HepG2 (cell line): Measurements from ENCODE around the gene SYTL1. TPM values are rescaled to one million over a fixed set of nuclear protein-coding genes. Genes with fewer than 3 reads are reported as not detected.

Experiments
- ATF1 ChIP-seq: IDR thresholded peaks from 2 replicates; pipeline ENCODE4 v1.6.1; 2016; ENCODE audit warnings: mild to moderate bottlenecking, control low read depth
- CBX5 ChIP-seq: sonication (generic); formaldehyde crosslinking; IDR thresholded peaks from 2 replicates; pipeline ENCODE4 v1.4.0; 2020; ENCODE audit warnings: missing genetic modification reagents, borderline replicate concordance
- CCDC6 ChIP-seq: sonication (generic); formaldehyde crosslinking; IDR thresholded peaks from 2 replicates; pipeline ENCODE4 v1.8.1; 2022; ENCODE audit warnings: mild to moderate bottlenecking, missing genetic modification reagents, moderate library complexity
- ELF1 ChIP-seq: sonication (generic); formaldehyde crosslinking; IDR thresholded peaks from 2 replicates; pipeline ENCODE4 v1.4.0; 2020; ENCODE audit warnings: missing genetic modification reagents
- FOXA3 ChIP-seq: IDR thresholded peaks from 2 replicates; pipeline ENCODE4 v1.6.1; 2016; ENCODE audit warnings: missing genetic modification reagents, missing compliant biosample characterization
- KAT7 ChIP-seq: IDR thresholded peaks from 2 replicates; pipeline ENCODE4 v1.6.1; 2018; ENCODE audit warnings: borderline replicate concordance, missing compliant biosample characterization
- KDM6A ChIP-seq: IDR thresholded peaks from 2 replicates; pipeline ENCODE4 v1.6.1; 2016; ENCODE audit warnings: low read depth
- MTA3 ChIP-seq: sonication (generic); formaldehyde crosslinking; IDR thresholded peaks from 2 replicates; pipeline ENCODE4 v1.4.0; 2020; ENCODE audit warnings: missing genetic modification reagents
- NPAS2 ChIP-seq: sonication (generic); formaldehyde crosslinking; IDR thresholded peaks from 2 replicates; pipeline ENCODE4 v1.8.0; 2022; ENCODE audit warnings: mild to moderate bottlenecking, missing genetic modification reagents, borderline replicate concordance
- REXO4 ChIP-seq: sonication (generic); formaldehyde crosslinking; IDR thresholded peaks from 2 replicates; pipeline ENCODE4 v1.8.0; 2022; ENCODE audit warnings: missing genetic modification reagents, mild to moderate bottlenecking, borderline replicate concordance
- SUZ12 ChIP-seq: fragments of 150-350 bp; IDR thresholded peaks from 2 replicates; pipeline ENCODE4 v1.6.1; 2014; ENCODE audit warnings: low read depth, low read length
- TEAD3 ChIP-seq: optimal IDR thresholded peaks from 2 replicates; pipeline ENCODE3; 2016; ENCODE audit warnings: borderline replicate concordance
- TP53 ChIP-seq: sonication (generic); formaldehyde crosslinking; conservative IDR thresholded peaks from 2 replicates; pipeline ENCODE4 v1.4.0; 2020; ENCODE audit warnings: missing genetic modification reagents
- TSC22D2 ChIP-seq: sonication (generic); formaldehyde crosslinking; IDR thresholded peaks from 2 replicates; pipeline ENCODE4 v1.5.1; 2020; ENCODE audit warnings: missing genetic modification reagents, mild to moderate bottlenecking, borderline replicate concordance
- ZNF224 ChIP-seq: sonication (generic); formaldehyde crosslinking; IDR thresholded peaks from 2 replicates; pipeline ENCODE4 v1.5.0; 2020; ENCODE audit warnings: mild to moderate bottlenecking, missing genetic modification reagents
- ZNF430 ChIP-seq: sonication (generic); formaldehyde crosslinking; IDR thresholded peaks from 2 replicates; pipeline ENCODE4 v1.9.0; 2021; ENCODE audit warnings: mild to moderate bottlenecking, missing genetic modification reagents
- ZNF674 ChIP-seq: sonication (generic); formaldehyde crosslinking; IDR thresholded peaks from 2 replicates; pipeline ENCODE4 v1.5.0; 2020; ENCODE audit warnings: low read depth, mild to moderate bottlenecking, missing genetic modification reagents
- polyA plus RNA-seq, 8 experiments: library from polyadenylated mRNA; depleted of rRNA in 3 of 8; stranded (reverse) in 7 of 8; unstranded in 1 of 8; fragments of >200 nt; fragmentation: Illumina TruSeq in 4 of 8; extraction: Trizol in 4 of 8; gene quantifications; 2 replicates each; pipeline versions ENCODE4 v1.2.1 to v1.2.3, GENCODE V29; 2011 to 2016; ENCODE audit warnings: low read depth in 4 of 8, missing spikeins in 1 of 8, mixed read lengths in 1 of 8; ENCODE audit not compliant: insufficient read depth in 1 of 8
- total RNA-seq, 5 experiments: library from RNA; depleted of rRNA; stranded (reverse); fragments of >200 nt; fragmentation: Illumina TruSeq; extraction: Trizol; gene quantifications; 2 replicates each; pipeline ENCODE4 v1.2.3, GENCODE V29; 2016; ENCODE audit warnings: low read depth in 1 of 5
- TF ChIP-seq, protein P1 (sequence below): sonication (generic); formaldehyde crosslinking; IDR thresholded peaks from 2 replicates; pipeline ENCODE4 v1.4.0; 2020; ENCODE audit warnings: missing genetic modification reagents; ENCODE audit errors: not compliant biosample characterization
- TF ChIP-seq, protein P2 (sequence below): sonication (generic); formaldehyde crosslinking; IDR thresholded peaks from 2 replicates; pipeline ENCODE4 v1.4.0; 2020; ENCODE audit warnings: missing genetic modification reagents
- TF ChIP-seq, protein P3 (sequence below): sonication (generic); formaldehyde crosslinking; IDR thresholded peaks from 2 replicates; pipeline ENCODE4 v1.4.0; 2020; ENCODE audit warnings: missing genetic modification reagents

The SYTL1 gene
- total and polyA plus RNA-seq, 2 of the 13 experiments (the other 11 are each of a cell fraction or from before 2014, with no cell fraction given), result 11.1 to 17.8 TPM

DNA sequence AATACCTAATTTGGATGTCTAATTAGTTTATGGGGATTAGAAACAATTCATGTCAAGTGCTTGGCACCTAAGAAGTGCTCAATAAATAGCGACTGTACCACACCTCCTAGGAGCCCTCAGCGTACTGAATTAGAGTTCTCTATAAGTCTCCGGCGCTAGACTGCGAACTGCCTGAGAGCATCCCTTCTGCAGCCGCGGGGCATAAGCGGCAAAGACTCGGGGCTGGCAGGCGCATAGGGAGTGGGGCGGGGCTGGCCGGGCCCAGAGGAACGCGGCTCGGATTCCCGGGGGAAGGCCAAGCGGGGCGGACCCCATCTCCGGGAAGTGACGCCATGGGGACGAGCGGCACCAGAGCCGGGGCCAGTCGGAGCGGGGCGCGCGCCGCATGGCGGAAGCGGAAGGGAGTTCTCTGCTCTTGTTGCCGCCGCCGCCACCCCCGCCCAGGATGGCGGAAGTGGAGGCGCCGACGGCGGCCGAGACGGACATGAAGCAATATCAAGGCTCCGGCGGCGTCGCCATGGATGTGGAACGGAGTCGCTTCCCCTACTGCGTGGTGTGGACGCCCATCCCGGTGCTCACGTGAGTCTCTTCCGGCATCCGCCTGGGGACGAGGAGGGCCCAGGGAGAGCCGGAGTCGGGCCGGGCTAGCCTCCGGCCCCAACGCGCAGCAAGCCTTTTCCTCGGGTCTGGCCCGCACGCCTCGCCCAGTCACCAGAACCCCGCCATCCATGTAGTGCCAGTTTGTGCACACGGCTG, 19.8 kb upstream of the SYTL1 start, which contains the start of gene TMEM222 (continued):
- no peak for TF ChIP-seq ZNF674 (CRISPR knock-in tag)
- peak; percentile 50; the same call in 1 of the 2 replicates for TF ChIP-seq TP53
- TF ChIP-seq ZNF430, result peak; percentile 78; the same call in 1 of the 2 replicates
- TF ChIP-seq MTA3 (CRISPR knock-in tag), result no peak
- TF ChIP-seq NPAS2 (CRISPR knock-in tag), result 0 out of 2 replicates have a peak, but pooled peaks have one; percentile 12
- TF ChIP-seq SUZ12, result no peak
- peak; percentile 67; the same call in 1 of the 2 replicates for TF ChIP-seq FOXA3
- TF ChIP-seq REXO4 (CRISPR knock-in tag), result no peak
- TF ChIP-seq TEAD3 (CRISPR knock-in tag), result peak; percentile 83
- TF ChIP-seq KAT7, result peak; percentile 98
- TF ChIP-seq CBX5 (CRISPR knock-in tag), result peak; percentile 96
- TF ChIP-seq ATF1, result peak; percentile 88
- TF ChIP-seq CCDC6 (CRISPR knock-in tag), result peak; percentile 85; the same call in 1 of the 2 replicates
- TF ChIP-seq, protein P1, sequence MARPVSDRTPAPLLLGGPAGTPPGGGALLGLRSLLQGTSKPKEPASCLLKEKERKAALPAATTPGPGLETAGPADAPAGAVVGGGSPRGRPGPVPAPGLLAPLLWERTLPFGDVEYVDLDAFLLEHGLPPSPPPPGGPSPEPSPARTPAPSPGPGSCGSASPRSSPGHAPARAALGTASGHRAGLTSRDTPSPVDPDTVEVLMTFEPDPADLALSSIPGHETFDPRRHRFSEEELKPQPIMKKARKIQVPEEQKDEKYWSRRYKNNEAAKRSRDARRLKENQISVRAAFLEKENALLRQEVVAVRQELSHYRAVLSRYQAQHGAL (CRISPR knock-in tag), result no peak
- peak; percentile 98 for TF ChIP-seq ELF1 (CRISPR knock-in tag)
- no peak for TF ChIP-seq ZNF224
- no peak for TF ChIP-seq KDM6A (CRISPR knock-in tag)
- TF ChIP-seq TSC22D2 (CRISPR knock-in tag), result peak; percentile 75
- TF ChIP-seq, protein P2, sequence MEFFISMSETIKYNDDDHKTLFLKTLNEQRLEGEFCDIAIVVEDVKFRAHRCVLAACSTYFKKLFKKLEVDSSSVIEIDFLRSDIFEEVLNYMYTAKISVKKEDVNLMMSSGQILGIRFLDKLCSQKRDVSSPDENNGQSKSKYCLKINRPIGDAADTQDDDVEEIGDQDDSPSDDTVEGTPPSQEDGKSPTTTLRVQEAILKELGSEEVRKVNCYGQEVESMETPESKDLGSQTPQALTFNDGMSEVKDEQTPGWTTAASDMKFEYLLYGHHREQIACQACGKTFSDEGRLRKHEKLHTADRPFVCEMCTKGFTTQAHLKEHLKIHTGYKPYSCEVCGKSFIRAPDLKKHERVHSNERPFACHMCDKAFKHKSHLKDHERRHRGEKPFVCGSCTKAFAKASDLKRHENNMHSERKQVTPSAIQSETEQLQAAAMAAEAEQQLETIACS (CRISPR knock-in tag), result peak; percentile 57; the same call in 1 of the 2 replicates
- TF ChIP-seq, protein P3, sequence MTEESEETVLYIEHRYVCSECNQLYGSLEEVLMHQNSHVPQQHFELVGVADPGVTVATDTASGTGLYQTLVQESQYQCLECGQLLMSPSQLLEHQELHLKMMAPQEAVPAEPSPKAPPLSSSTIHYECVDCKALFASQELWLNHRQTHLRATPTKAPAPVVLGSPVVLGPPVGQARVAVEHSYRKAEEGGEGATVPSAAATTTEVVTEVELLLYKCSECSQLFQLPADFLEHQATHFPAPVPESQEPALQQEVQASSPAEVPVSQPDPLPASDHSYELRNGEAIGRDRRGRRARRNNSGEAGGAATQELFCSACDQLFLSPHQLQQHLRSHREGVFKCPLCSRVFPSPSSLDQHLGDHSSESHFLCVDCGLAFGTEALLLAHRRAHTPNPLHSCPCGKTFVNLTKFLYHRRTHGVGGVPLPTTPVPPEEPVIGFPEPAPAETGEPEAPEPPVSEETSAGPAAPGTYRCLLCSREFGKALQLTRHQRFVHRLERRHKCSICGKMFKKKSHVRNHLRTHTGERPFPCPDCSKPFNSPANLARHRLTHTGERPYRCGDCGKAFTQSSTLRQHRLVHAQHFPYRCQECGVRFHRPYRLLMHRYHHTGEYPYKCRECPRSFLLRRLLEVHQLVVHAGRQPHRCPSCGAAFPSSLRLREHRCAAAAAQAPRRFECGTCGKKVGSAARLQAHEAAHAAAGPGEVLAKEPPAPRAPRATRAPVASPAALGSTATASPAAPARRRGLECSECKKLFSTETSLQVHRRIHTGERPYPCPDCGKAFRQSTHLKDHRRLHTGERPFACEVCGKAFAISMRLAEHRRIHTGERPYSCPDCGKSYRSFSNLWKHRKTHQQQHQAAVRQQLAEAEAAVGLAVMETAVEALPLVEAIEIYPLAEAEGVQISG, result peak; percentile 96
